ENCODE results near the gene ZAP70. TPM values are rescaled to one million over a fixed set of nuclear protein-coding genes. Genes with fewer than 3 reads are reported as not detected.

The ZAP70 gene
- total RNA-seq (2021; ENCODE audit: unreplicated experiment) = 0.54 TPM
- polyA plus RNA-seq (2012; ENCODE audit: insufficient read length) = 0.33 TPM
- Bru-seq, nascent RNA = percentile 12 among the genes with signal in this experiment
- percentile 23 among the genes with signal in this experiment for BruChase-seq, experiment 1, labeled RNA remaining after a 2-hour chase
- BruChase-seq, experiment 2, labeled RNA remaining after a 6-hour chase = percentile 22 among the genes with signal in this experiment
- long read RNA-seq = 0 reads

DNA sequence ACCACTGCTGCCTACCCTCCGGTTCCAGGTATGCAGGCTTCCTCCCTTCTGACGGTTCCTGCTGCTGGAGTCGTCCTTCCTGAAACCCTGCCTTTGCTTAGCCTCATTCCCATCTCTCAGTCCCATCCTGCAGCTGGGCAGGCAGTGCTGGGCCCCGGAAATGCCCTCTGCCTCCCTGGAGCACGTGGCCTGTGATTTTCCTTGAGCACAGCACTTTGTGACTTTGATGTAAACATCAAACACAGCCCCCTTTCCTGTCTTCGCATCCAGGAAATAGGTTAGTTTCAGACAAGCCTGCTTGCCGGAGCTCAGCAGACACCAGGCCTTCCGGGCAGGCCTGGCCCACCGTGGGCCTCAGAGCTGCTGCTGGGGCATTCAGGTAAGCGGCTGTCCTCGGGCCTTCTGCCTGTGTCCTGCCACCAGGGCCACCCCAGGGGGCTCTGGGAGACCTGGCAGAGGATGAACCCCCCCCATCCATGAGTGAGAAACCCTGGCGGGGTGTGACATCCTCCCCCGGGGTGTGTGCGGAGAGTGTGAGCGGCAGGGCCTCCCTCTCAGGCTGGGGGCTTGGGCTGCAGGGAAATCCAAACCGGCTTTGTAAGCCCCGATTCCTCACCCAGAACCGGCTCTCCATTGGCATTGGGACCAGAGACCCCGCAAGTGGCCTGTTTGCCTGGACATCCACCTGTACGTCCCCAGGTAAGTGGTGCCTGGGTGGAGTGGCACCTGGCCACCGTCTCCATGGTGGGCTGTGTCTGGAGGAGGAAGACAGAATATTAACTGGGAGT is at the start of gene ZAP70:
ZAP70 (plus strand) TSS at position 281 of the 788 bp plus-strand sequence. CDS start 10,461 bp downstream, outside the sequence.
- no peak for TF ChIP-seq TCF7L2 (IDR thresholded peaks at IDR 0.05; ENCODE audit: low read depth, low read length)
- TF ChIP-seq CTCF (IDR thresholded peaks at IDR 0.05) = no peak
- no peak for TF ChIP-seq SIN3A (IDR thresholded peaks at IDR 0.05; ENCODE audit: borderline replicate concordance, insufficient read depth, low read depth, low read length)
- TF ChIP-seq REST (IDR thresholded peaks at IDR 0.05; ENCODE audit: insufficient read depth in 1 of 2, low read depth in 2 of 2, low read length in 1 of 2) = no peak
- no peak for TF ChIP-seq POLR2AphosphoS5 (IDR thresholded peaks at IDR 0.05; ENCODE audit: low read depth, low read length)
- Histone ChIP-seq H3K4me3 (ENCODE audit: low read depth in 2 of 2, low read length in 2 of 2) (no peak within 1 kb of the TSS), H3K4me1 (ENCODE audit: control insufficient read depth, insufficient read depth, low read length) (no peaks in the 10 kb centered on the region), H3K27me3 (ENCODE audit: control insufficient read depth, insufficient read depth, low read length) (no peaks in the 10 kb centered on the region), H3K27ac (ENCODE audit: low read length) (no peak within 1 kb of the TSS), H3K9me3 (ENCODE audit: control insufficient read depth, insufficient read depth, low read depth, low read length) (no peaks in the 10 kb centered on the region), H3K36me3 (ENCODE audit: control insufficient read depth, insufficient read depth, low read length) (no peaks in the 10 kb centered on the region)
- BruUV-seq (replicated peaks) = no TSS peak
- ChIA-PET POLR2A (no interaction called here), CTCF (interaction anchor here (0.7 kb wide), 1 partner anchor 91 kb away, joined by 3 read pairs; no protein-coding TSS in a partner anchor)
- intact Hi-C loops (cut with micrococcal nuclease; ENCODE audit: unreplicated experiment) (no loop called here), in situ Hi-C loops (cut with HindIII; ENCODE audit: low pct_unique_long_range_greater_than_20kb, low sequenced_read_pairs) (no loop called here)
- no peak for DNase-seq (ENCODE audit: low read depth, low spot score)
- ATAC-seq = 0 out of 2 replicates have a peak, but pooled peaks have one; percentile 23

DNA sequence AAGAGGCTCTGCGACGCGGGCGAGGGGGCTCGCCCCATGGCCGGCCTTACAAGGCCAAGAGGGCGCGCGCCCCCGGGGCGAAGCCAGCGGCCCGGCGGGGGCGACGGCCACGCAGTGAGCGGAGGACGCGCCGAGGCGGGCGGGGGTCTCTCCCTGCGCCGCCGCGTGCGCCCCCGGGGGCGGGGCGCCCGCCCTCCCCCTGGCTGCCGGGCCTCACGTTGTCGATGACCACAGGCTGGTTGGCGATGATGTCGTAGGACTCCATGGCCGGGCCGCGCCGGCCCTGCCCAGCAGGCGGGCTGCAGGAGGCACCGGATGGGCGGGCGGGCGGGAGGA is 49.8 kb upstream of the ZAP70 start:
- in situ Hi-C loops (cut with HindIII; ENCODE audit: low pct_unique_long_range_greater_than_20kb, low sequenced_read_pairs) = no loop called here
- no peaks in the 10 kb centered on the region; the same call in 1 of the 2 replicates for H3K36me3 ChIP-seq (ENCODE audit: control insufficient read depth, insufficient read depth, low read length)
- peak overlapping the region; percentile 62 to 77 for H3K4me3 ChIP-seq (ENCODE audit: low read depth in 2 of 2, low read length in 2 of 2)
- H3K27me3 ChIP-seq (ENCODE audit: control insufficient read depth, insufficient read depth, low read length) = no peaks in the 10 kb centered on the region
- ChIA-PET CTCF (interaction anchor here (0.7 to 1.6 kb wide), 3 partner anchors 12 to 46 kb away, joined by 3 to 5 read pairs (median 3); no protein-coding TSS in a partner anchor), POLR2A (interaction anchor here (0.6 kb wide), 1 partner anchor 13 kb away, joined by 4 read pairs; no protein-coding TSS in a partner anchor)
- ATAC-seq = no peak
- TF ChIP-seq TCF7L2 (IDR thresholded peaks at IDR 0.05; ENCODE audit: low read depth, low read length) = no peak
- no peak for TF ChIP-seq REST (IDR thresholded peaks at IDR 0.05; ENCODE audit: insufficient read depth in 1 of 2, low read depth in 2 of 2, low read length in 1 of 2)
- TF ChIP-seq SIN3A (IDR thresholded peaks at IDR 0.05; ENCODE audit: borderline replicate concordance, insufficient read depth, low read depth, low read length) = no peak
- TF ChIP-seq CTCF (IDR thresholded peaks at IDR 0.05) = no peak
- intact Hi-C loops (cut with micrococcal nuclease; ENCODE audit: unreplicated experiment) = no loop called here
- no TSS peak for BruUV-seq (replicated peaks)
- H3K4me1 ChIP-seq (ENCODE audit: control insufficient read depth, insufficient read depth, low read length) = peaks cover 14% of the 10 kb centered on the region
- DNase-seq (ENCODE audit: low read depth, low spot score) = no peak
- no peaks in the 10 kb centered on the region for H3K9me3 ChIP-seq (ENCODE audit: control insufficient read depth, insufficient read depth, low read depth, low read length)
- H3K27ac ChIP-seq (ENCODE audit: low read length) = peak overlapping the region; percentile 49
